NCI-H2227 (cell line): Measurements from ENCODE around the gene ODAD4.
"Not testable (repeated sequence)": the region's sequence is repeated elsewhere in the genome, so short reads cannot be mapped to it uniquely, and the experiment has no call there.

ENCODE experiments used
- DNase-seq: peaks from one replicate; lab custom pipeline; 2025; ENCODE audit not compliant: unreplicated experiment; lab: John Stamatoyannopoulos, UW

Gene ODAD4

DNA sequence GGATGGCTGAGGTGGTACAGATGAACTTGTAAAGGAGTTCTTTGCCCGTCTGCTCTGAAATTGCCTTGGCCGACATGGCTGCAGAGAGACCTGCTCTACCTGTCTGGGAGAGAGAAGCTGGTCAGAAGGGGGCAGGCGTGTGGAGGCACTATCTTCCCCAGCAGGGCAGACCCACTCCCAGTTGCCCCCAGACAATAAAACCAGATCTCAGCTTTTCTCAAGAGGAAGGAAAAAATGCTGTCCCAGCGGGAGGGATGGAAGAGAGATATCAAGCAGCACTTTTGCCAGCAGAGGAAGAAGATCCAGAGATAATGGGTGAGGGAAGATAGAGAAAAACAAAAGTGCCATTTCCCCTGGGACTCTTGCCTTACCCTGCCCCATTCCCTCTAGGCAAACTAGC, 16.6 kb upstream of the ODAD4 start:
- no peak for DNase-seq

DNA sequence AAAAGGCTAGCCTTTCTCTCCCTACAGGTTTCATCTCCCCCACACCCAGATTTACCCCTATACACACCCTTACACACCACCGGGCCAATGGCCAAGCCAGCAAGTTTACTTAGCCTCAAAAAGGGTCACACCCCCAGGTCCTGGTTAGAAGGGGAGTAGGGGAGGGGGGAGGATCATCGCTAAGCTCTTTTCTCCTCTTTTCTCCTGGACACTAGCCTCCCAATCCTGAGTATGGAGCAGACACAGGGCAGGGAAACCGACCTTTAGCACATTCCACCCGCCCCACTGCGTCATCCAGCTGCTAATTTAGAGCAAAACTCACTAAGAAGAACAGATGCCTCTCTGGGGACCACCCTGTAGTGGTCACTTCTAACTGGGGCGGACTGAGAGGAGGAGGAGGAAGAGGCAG, 16.1 kb upstream of the ODAD4 start:
- DNase-seq: no peak

DNA sequence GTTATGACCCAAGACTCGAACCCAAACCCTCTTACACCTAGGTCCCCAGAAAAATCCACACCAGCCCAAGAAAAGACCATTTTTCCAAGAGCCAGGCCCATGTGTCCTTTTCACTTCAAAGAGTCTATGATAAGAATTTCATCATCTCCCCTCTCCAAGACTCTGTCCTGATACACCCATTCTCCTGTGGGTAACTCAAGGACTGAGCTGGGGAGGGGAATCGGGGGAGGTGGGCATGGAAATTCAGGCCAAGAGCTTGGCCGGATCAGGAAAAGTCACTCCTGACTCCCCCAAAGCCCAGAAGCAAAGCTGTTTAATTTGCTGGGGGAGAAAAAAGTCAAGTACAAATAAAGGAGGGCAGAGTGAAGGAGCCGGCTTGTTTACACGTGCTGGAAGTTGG, 15.4 kb upstream of the ODAD4 start:
- DNase-seq: no peak

DNA sequence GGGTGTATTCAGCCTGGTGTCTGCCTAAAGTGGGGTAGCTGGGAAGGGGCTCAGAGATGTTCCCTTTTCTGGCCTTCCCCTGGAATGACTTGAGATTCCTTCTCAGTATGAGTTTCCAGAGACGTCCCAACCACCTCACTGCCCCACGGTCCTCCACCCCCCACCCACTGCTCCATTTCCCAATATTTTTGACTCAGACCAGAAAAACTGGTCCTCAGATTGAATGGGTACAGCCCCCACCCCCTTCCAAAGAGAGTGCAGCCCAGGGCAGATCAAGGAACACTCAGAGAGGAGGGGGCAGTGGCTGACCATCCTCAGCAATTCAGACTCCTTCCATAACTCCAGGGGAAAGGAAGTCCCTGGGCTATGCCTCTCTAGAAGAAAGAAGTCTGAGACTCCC, 14.9 kb upstream of the ODAD4 start:
- no peak for DNase-seq

DNA sequence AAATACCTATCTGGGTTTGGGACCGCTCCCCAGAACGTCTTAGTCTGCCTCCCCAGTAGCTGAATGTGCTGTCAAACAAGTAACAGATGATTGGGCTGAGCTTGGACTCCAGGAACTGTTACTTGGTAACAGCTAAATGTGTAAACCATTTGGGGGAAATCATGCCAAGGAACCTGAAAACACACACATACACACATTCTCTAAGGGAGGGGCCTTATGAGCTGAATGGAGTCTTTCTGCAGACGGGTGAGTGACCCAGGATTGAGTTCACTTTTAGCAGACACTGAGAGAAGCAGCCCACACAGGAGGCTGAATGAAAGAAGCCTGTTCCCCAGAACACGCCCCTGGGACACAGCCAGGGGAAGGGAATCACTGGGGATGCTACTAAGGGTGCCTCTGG, 13.2 kb upstream of the ODAD4 start:
- no peak for DNase-seq

DNA sequence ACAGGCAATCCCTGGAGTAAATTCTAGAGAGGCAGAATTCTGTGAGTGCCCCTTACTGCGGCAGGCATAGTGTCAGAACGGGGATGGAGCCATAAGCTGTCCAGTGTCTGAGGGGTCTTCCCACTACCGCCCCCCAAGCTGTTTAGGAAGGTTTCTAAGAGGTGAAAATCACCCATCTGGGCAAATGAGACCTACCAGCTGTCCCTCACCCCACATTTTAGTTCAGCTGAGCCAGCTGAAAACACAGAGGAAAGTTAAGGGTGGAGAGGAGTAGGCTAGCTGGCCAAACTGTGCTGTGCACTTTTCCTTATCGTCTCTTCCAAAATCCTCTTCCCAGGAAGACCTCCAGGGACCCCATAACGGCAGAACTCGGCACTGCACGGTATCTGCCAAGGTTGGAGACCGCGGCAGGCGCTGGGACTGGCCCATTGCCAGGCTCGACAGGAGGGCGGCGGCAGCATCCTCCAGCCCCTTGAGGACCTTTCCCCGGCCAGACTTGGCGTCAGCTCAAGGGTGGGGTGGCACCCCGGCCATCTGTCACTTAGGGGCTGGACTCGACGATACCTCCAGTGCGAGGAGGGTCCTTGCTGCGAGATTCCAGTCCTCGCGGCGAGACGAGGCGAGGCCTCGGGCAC, 12.6 kb upstream of the ODAD4 start:
- peak; percentile 61 for DNase-seq

DNA sequence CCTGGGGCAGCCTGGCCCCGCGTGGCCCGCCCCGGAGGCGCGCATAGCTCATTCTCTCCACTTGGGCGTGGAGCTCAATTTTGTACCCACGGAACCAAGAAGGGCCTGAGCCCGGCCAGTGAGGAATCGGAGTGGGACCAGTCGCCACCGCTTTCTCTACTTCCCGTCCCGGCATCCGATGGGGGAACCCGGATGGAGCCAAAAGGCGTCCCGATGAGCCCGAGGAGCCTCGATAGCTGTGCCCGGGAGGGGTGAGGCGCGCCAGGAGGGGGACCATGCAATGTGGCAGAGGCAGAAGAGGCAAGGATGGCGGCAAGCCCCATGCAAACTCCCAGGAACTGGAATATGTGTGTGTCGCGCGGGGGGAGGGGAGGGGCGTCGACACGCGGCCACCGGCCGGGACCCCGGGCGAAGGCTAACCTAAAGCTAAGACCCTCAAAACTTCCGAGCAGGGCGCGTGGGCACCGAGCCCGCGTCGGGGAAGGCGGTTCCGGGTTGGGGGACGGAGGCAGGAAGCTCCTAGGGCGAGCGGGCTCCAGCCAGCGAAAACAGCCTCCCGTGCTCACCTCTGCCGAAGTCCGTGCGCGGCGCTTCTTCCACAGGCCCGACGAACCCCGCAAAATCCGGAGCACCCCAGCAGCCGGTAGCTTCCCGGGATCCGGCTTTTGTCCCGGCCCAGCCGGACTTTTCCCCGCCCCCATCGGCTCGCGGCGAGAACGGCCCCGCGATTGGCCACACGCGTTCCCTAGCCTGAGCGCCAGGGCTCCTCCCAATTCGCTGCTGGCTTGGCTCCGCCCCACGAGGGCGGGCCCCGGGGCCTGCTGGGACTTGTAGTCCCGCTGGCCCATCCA, 11.9 kb upstream of the ODAD4 start, which contains the start of gene ACLY:
ACLY (minus strand) TSS at position 638 of the 851 bp plus-strand sequence. CDS start 5,078 bp downstream, outside the sequence.
- DNase-seq: peak; percentile 99

DNA sequence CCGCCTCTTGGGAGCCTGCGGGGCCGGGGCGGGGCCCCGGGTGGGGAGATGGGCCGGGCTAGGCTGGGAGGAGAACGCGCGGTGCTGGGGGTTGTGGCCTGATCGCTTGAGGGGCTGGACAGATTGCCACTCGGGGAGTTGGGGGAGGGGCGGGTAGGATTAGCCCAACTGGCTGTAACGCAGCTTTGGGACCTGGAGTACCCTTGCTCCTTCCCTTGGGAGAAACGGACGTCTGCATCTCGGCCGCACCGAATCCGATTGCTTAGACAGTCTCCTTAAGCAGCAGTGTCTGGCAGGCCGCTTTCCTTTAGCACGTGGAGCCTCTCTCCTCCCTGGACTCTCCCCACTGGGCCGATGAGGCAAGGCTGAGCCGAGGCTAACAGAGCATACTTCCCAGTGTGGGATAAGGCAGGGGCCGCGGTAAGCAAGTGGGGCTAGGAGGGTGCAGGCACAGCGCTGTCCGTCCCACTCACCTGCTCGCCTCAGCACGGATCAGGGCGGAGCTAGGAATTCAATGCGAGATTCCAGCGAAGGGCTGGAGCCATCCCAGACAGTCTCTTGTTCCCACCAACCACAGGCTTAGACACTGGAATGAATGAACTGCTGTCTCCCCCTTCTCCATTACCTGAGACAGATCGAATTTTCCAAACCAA, 11.1 kb upstream of the ODAD4 start:
- peak; percentile 80 for DNase-seq

DNA sequence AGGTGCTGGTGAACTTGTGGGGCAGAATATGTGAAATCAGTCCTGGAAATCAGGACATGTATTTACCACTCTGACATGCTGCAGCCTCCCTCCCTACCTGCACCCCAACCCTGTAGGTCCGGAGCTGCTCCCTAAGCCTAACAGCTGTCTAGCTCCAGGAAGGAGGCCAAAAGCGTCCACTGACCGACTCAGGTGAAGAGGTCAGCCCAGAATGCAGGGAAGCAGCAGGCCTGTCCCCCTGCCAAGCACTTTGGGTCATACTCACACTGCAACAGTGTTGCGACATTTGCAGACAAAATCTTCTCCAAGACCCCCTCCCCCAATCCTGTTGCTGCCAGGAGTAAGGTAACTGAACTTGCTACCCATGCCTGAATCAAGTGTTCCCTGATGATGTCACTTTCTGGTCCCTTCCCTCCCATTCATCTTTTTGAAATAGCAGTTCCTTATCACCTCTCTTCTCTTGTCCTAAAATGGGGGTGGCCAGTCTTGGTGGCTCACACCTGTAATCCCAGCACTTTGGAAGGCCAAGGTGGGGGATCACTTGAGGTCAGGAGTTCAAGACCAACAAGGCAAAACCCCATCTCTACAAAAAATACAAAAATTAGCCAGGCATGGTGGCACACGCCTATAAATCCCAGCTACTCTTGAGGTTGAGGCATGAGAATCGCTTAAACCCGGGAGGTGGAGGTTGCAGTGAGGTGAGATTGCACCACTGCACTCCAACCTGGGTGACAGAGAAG, 10.4 kb upstream of the ODAD4 start:
- DNase-seq: no peak

DNA sequence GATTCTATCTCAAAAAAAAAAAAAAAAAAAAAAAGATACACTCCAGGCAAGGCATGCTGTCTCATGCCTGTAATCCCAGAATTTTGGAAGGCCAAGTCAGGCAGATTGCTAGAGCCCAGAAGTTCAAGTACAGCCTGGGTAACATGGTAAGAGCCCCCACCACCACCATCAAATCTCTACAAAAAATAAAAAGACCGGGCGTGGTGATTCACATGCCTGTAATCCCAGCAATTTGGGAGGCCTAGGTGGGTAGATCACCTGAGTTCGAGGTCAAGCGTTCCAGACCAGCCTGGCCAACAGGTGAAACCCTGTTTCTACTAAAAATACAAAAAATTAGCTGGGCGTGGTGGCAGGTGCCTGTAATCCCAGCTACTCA, 9.8 kb upstream of the ODAD4 start:
- no peak for DNase-seq

DNA sequence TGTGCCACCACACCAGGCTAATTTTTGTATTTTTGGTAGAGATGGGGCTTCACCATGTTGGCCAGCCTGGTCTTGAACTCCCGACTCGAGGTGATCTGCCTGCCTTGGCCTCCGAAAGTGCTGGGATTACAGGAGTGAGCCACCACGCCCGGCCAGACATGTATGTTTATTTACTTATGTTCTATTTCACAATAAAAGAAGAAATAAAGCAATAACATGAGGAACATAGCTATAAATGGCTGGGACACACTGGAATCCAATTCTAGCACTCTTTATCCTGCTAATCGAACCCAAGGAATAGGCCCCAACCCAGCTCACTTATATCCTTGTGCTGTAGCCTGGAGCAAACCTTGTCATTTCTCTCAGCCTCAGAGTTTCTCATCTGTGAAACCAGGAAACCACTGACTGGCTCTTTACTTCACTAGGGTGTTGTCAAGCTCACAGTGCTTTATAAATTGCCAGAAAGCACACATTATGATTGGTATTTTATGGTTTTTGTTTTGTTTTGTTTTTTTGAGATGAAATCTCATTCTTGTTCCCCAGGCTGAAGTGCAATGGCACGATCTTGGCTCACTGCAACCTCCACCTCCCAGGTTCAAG, 4.3 kb upstream of the ODAD4 start:
- no peak for DNase-seq

DNA sequence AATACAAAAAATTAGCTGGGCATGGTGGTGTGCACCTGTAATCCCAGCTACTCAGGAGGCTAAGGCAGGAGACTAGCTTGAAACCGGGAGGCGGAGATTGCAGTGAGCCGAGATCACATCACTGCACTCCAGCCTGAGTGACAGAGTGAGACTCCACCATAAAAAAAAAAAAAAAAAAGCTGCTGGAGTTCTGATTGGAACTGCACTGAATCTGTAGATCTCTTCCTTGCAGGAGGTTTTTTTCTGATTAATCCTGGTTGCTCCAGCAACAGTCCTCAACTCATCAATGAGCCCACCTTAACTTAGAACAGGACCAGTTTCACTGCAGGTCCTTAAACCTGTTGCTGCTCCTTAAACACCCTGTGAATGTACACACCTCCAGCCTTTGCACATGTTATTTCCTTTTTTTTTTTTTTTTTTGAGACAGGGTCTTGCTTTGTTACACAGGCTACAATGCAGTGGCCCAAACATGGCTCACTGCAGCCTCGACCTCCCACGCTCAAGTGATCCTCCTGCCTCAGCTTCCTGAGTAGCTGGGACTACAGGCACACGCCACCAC, 1.6 kb upstream of the ODAD4 start:
- DNase-seq: no peak

DNA sequence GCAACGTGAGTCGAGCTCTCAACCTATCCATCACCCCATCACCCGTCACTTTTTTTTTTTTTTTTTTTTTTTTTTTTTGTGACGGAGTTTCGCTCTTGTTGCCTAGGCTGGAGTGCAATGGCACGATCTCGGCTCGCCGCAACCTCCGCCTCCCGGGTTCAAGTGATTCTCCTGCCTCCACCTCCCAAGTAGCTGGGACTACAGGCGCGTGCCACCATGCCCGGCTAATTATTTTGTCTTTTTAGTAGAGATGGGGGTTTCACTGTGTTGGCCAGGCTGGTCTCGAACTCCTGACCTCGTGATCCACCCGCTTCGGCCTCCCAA, 378 bp downstream of the ODAD4 start:
- DNase-seq: not testable (repeated sequence)

DNA sequence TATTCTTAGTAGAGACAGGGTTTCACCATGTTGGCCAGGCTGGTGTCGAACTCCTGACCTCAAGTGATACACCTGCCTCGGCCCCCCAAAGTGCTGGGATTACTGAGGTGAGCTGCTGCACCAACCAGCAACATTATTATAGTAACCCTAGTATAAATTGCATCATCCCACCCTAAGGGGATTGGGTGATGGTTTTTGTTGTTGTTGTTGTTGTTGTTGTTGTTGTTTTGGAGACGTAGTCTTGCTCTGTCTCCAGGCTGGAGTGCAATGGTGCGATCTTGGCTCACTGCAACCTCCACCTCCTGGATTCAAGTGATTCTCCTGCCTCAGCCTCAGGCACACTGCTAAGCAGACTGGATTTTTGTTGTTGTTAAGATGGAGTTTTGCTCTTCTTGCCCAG, 1.3 kb downstream of the ODAD4 start:
- DNase-seq: not testable (repeated sequence)

DNA sequence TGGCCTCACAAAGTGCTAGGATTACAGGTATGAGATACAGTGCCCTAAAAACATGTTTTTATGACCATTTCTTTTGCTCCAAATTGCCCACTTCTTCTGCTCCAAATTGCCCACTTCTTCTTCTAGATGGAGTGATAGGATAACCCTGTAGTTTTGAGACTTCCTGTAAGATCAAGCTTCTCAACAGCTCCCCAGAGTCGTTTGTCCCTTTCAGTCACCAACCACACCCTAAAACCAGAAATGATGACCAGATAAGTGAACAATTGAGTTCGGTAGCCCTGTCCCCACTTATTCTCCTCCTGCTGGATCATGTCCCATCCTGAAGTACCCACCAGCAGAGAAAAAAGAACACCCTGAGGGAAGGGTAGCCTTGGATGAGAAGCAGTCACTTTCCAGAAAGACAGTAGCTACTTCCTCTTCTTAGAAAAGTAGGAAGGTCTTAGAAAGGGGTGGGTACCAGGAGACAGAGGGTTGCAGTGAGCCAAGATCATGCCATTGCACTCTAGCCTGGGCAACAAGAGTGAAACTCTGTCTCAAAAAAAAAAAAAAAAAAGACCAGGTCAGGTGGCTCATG, 2.5 kb downstream of the ODAD4 start:
- DNase-seq: no peak

DNA sequence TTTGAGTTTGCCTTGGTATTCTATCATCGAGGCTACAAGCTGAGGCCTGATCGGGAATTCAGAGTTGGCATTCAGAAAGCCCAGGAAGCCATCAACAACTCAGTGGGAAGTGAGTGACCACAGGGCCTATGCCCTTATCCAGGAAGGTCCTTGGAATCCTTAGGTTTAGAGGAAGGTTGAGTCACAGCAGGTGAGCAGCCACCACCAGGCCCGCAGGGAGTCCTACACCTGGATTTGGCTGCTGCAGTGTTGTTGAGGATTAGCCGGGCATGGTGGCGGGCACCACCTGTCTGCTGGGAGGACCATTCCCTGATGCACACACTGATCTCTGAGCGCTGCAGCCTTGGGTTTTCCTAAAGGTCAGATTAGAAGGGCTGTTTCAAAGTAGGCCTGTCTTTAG, 5.2 kb downstream of the ODAD4 start:
- DNase-seq: no peak

DNA sequence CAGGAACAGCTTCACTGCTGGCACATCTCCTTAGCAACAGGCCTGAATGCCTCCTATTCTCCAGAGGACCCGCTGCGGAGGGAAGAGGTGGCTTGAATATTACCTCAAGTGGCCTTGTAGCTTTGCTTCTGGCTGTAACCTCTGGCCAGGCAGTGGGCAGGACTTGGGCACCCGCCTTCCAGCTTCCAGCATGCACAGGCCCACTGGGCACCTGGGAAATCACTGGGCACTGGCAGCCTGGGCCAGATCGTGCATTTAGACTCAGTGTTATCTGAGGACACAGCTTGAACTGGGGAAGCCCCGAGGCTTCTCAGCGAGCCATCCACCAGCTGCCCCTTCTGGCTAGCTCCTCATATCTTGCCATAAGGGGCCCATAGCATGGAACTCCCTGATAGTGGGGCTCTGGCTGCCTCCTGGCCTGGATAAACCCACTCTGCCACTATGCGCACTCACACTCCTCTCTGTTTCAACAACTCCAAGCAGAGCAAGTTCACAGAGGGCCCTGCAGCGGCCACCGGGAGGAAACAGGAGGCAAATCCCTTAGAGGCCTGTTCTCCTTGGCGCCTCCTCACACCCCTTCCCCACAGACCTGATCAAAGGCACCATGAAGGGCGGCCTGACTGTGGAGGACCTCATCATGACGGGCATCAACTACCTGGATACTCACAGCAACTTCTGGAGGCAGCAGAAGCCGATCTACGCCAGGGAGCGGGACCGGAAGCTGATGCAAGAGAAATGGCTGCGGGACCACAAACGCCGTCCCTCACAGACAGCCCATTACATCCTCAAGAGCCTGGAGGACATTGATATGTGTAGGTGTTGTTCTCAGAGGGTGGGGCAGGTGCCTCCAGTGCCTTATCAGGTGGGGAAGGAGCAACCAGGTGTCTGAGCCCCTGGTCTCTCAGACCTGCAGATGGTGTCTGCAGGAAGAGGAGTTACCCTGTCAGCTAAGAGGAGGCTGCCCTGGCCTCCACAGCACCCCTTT, 7.8 kb downstream of the ODAD4 start:
- DNase-seq: no peak

DNA sequence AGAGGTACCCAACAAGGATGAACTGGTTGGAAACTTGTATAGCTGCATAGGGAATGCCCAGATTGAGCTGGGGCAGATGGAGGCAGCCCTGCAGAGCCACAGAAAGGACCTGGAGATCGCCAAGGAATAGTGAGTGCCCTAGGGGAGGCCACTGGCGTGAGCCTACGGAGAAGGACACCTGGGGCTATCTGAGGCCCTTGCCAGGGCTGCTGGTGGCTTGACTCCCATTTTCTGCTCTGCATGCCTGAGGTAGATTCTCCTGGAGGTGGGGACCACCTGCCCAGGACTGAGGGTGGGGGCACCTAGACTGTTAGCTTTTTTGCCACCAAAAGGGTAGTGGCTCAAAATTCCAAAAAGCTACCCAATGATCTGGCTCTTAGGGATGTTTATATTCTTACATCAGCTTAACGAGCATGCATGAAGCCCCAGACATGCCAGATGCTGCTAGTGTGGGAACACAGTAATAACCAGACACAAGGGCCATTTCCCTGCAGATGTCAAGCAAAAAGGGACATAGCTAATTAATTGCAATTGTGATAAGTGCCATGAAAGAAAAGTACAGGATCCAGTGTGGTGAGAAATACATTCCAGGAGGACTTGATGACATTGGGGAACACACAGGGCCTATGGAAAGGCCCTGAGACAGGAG, 8.8 kb downstream of the ODAD4 start:
- DNase-seq: no peak

DNA sequence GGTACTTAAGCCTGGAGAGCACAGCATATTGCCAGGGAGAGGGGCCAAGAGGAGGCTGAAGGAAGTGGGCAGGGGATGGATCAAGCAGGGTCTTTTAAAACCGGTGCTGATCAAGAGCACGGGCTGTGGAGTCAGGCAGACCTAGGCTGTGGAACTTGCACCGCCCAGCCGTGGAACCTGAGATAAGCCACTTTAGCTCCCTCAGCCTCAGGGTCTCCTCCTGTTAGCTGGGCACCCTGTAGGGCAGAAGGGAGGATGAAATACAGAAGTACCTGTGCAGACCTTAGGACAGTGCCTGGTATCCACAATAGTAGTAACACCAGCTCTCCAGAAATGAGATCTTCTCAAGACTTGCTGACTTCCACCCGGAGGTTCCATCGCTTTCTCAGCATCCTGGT, 9.3 kb downstream of the ODAD4 start:
- no peak for DNase-seq
